ENCODE measurements around the gene EFHC1. TPM values are rescaled to one million over a fixed set of nuclear protein-coding genes. Genes with fewer than 3 reads are reported as not detected.

EFHC1 gene
- total and polyA plus RNA-seq, 2 of the 13 experiments (the other 11 are each of a cell fraction or from before 2014, with no cell fraction given), result 23.4 to 29.5 TPM

DNA sequence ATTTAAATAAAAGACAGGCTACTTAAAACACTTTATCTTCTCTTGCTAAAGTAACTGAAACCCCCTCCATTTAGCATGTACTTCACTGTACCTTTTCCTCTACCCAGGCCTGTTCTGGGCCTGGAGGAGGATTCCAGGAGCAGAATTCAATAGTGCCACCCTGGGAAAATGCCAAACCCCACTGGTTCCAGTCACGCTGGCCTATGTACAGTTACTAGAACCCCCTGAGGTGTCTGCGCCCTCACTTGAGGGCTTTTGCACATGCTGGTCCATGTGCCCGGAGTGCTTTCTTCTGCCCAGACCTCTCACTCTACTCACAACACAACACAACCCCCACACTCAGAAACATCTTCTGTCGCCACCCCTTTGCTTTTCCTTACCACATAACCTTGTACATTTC lies 111.3 kb downstream of the EFHC1 start:
- FAIRE-seq (no peak), ATAC-seq (no peak), DNase-seq (ENCODE audit: low spot score) (no peak)
- CTCF ChIA-PET (ENCODE audit: low intra/inter-chr PET ratio, low total read pairs), result no interaction called here
- H3K4me3 ChIP-seq (replicated peaks in 1 of 3; ENCODE audit: insufficient read depth in 1 of 3, low read depth in 2 of 3, low read length in 3 of 3), result no peak overlapping the region
- no peak overlapping the region for H2AFZ ChIP-seq (ENCODE audit: low read length)
- H3K9ac ChIP-seq (ENCODE audit: insufficient read depth, low read depth, low read length), result no peak overlapping the region
- H3K36me3 ChIP-seq (replicated peaks in 1 of 2; ENCODE audit: control insufficient read depth in 1 of 2, insufficient read depth in 2 of 2, low read length in 2 of 2), result peaks cover 35 to 75% of the 10 kb centered on the region in 2 experiments
- no peaks in the 10 kb centered on the region for H3K27me3 ChIP-seq (ENCODE audit: control insufficient read depth in 1 of 2, insufficient read depth in 2 of 2, low read length in 2 of 2)
- H3K79me2 ChIP-seq (ENCODE audit: insufficient read depth, low read length), result peaks cover 27% of the 10 kb centered on the region
- BruUV-seq (replicated peaks), result no TSS peak
- H3K4me2 ChIP-seq (ENCODE audit: low read depth, low read length), result no peak overlapping the region
- intact Hi-C loops (cut with micrococcal nuclease; ENCODE audit: unreplicated experiment), result no loop called here
- POLR2A ChIA-PET, result no interaction called here
- H3K9me3 ChIP-seq (ENCODE audit: low read length), result no peaks in the 10 kb centered on the region
- TF ChIP-seq RFXANK (CRISPR knock-in tag; IDR thresholded peaks at IDR 0.05) (no peak), TRIM24 (CRISPR knock-in tag; IDR thresholded peaks at IDR 0.05) (no peak), HOXA5 (CRISPR knock-in tag; IDR thresholded peaks at IDR 0.05) (no peak), JARID2 (CRISPR knock-in tag; IDR thresholded peaks at IDR 0.05; ENCODE audit: insufficient replicate concordance) (no peak), PLRG1 (conservative IDR thresholded peaks at IDR 0.05) (no peak), CEBPG (CRISPR knock-in tag; IDR thresholded peaks at IDR 0.05) (no peak), ZNF589 (CRISPR knock-in tag; conservative IDR thresholded peaks at IDR 0.05) (no peak), ARNT (IDR thresholded peaks at IDR 0.05) (no peak), BRCA1 (CRISPR knock-in tag; IDR thresholded peaks at IDR 0.05) (no peak), TCF12 (IDR thresholded peaks at IDR 0.05) (no peak), TCF12 (CRISPR knock-in tag; IDR thresholded peaks at IDR 0.05) (no peak), ZBTB8A (CRISPR knock-in tag; IDR thresholded peaks at IDR 0.05; ENCODE audit: borderline replicate concordance, low read depth) (no peak), PITX1 (CRISPR knock-in tag; IDR thresholded peaks at IDR 0.05) (no peak), PAWR (CRISPR knock-in tag; IDR thresholded peaks at IDR 0.05; ENCODE audit: borderline replicate concordance) (no peak), NR2F6 (IDR thresholded peaks at IDR 0.05) (no peak), NR2F6 (CRISPR knock-in tag; IDR thresholded peaks at IDR 0.05) (no peak), CENPX (CRISPR knock-in tag; IDR thresholded peaks at IDR 0.05) (no peak), SOX6 (IDR thresholded peaks at IDR 0.05) (no peak), SOX6 (CRISPR knock-in tag; IDR thresholded peaks at IDR 0.05) (no peak), ZNF891 (CRISPR knock-in tag; IDR thresholded peaks at IDR 0.05) (no peak)
- TF ChIP-seq, protein P1, sequence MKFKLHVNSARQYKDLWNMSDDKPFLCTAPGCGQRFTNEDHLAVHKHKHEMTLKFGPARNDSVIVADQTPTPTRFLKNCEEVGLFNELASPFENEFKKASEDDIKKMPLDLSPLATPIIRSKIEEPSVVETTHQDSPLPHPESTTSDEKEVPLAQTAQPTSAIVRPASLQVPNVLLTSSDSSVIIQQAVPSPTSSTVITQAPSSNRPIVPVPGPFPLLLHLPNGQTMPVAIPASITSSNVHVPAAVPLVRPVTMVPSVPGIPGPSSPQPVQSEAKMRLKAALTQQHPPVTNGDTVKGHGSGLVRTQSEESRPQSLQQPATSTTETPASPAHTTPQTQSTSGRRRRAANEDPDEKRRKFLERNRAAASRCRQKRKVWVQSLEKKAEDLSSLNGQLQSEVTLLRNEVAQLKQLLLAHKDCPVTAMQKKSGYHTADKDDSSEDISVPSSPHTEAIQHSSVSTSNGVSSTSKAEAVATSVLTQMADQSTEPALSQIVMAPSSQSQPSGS (CRISPR knock-in tag; IDR thresholded peaks at IDR 0.05), result no peak
- TF ChIP-seq, protein P2, sequence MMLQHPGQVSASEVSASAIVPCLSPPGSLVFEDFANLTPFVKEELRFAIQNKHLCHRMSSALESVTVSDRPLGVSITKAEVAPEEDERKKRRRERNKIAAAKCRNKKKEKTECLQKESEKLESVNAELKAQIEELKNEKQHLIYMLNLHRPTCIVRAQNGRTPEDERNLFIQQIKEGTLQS (CRISPR knock-in tag; IDR thresholded peaks at IDR 0.05), result no peak
- TF ChIP-seq, protein P3, sequence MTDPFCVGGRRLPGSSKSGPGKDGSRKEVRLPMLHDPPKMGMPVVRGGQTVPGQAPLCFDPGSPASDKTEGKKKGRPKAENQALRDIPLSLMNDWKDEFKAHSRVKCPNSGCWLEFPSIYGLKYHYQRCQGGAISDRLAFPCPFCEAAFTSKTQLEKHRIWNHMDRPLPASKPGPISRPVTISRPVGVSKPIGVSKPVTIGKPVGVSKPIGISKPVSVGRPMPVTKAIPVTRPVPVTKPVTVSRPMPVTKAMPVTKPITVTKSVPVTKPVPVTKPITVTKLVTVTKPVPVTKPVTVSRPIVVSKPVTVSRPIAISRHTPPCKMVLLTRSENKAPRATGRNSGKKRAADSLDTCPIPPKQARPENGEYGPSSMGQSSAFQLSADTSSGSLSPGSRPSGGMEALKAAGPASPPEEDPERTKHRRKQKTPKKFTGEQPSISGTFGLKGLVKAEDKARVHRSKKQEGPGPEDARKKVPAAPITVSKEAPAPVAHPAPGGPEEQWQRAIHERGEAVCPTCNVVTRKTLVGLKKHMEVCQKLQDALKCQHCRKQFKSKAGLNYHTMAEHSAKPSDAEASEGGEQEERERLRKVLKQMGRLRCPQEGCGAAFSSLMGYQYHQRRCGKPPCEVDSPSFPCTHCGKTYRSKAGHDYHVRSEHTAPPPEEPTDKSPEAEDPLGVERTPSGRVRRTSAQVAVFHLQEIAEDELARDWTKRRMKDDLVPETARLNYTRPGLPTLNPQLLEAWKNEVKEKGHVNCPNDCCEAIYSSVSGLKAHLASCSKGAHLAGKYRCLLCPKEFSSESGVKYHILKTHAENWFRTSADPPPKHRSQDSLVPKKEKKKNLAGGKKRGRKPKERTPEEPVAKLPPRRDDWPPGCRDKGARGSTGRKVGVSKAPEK (CRISPR knock-in tag; IDR thresholded peaks at IDR 0.05; ENCODE audit: borderline replicate concordance), result no peak
- no peak overlapping the region for H3K27ac ChIP-seq (ENCODE audit: extremely low read length, insufficient read depth, low read length)
- H3K4me1 ChIP-seq (ENCODE audit: insufficient read depth, low read length), result peaks cover 2% of the 10 kb centered on the region; the same call in 1 of the 2 replicates
- no peaks in the 10 kb centered on the region for H4K20me1 ChIP-seq (ENCODE audit: insufficient read depth, low read length)
- in situ Hi-C loops (cut with HindIII; ENCODE audit: extremely low pct_ligation_motif_present, low pct_unique_long_range_greater_than_20kb), result no loop called here
- WGBS (ENCODE audit: low lambda C conversion rate), result 98% methylated on average over 4 of the region's 4 CpGs
